NCI-H774 (cell line): ENCODE data around the gene DOCK9.
"Not testable (repeated sequence)": the region's sequence is repeated elsewhere in the genome, so short reads cannot be mapped to it uniquely, and the experiment has no call there.

Experiments used
- DNase-seq: peaks from one replicate; lab custom pipeline; 2025; lab: John Stamatoyannopoulos, UW

Gene DOCK9

DNA sequence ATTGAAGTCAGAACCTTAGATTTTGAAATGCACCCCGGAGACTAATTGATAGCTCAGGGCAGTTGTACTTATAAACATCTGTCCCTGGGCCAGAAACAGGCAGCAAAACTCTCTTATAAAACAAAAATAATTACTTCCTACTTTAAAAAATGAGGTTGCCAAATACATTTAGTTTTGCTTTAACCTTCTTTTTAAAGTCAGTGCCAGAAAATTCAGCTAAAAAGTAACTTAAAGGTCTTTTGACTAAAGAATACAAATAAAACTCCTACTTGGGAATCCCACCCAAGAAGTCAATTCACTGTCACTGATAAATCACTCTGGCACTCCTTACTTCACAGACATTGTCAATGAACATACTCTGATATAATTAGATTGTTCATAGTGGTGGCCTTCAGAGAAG lies 60.7 kb downstream of the DOCK9 start:
- DNase-seq, result no peak

- no peak for DNase-seq
Observed at GRCh38 chr13:98916403-98916802, 61.5 kb downstream of the DOCK9 start.

DNA sequence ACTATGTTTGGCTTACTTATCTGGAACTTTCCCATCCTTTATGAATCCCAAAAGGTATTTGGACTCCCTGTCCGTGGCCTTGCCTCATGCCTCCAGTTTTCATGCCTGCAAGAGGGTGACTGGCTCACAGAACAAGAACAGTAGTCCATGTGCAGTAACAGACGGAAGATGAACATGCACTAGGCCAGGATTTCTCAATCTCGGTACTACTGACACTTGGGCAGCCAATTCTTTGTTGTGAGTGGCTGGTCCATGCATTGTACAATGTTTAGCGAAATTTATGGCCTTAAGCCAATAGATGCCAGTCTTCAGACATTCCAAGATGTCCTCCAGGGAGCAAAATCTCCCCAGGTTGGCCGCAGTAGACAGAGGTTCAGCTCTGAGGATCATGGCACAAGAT lies 61.9 kb downstream of the DOCK9 start:
- DNase-seq, result no peak

- no peak for DNase-seq
Observed at GRCh38 chr13:98915563-98915962, 62.3 kb downstream of the DOCK9 start.

GRCh38 chr13:98913741-98914140 lies 64.1 kb downstream of the DOCK9 start:
- no peak for DNase-seq

GRCh38 chr13:98912846-98913245 lies 65.0 kb downstream of the DOCK9 start:
- DNase-seq, result no peak

- DNase-seq, result no peak
Observed at GRCh38 chr13:98910501-98910951, 67.3 kb downstream of the DOCK9 start.

- DNase-seq, result no peak
Observed at GRCh38 chr13:98909016-98909415, 68.8 kb downstream of the DOCK9 start.

GRCh38 chr13:98906746-98907502 lies 70.9 kb downstream of the DOCK9 start:
- no peak for DNase-seq

DNA sequence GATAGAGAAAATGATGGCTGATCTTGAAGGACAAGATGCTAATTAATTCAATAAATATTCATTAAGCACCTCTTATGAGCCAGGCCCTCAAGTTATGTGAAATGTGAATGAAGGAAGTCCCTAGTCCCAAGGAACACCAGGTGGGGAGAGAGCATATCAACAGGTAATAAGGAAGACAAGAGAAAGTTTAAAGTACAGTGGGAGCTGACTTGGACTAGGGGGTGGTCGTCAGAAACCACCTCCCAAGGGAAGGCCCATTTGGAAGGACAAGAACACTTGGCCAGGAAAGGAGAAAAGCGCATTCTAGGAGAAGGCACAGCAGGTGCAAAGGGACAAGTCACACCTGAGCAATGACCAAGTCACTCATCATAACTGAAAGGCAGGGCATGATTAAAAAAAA lies 72.7 kb downstream of the DOCK9 start:
- DNase-seq, result no peak

DNA sequence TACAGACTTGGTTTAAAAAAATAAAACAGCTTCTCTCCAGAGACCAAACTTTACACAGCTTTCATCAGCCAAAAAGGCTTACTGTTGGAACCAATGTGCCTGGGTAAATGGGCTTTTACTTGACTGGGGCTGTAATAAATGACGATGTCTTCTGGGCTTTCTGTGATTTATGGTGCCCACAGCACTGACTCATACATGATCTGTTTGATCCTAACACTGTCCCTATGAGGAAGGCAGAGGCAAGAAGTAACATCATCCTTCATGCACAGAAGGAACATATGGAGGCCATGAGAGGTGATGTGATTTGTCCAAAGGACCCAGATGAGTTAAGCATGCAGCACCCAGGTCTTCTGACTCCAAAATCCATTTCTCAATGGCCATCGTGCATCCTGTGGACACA lies 77.4 kb downstream of the DOCK9 start:
- no peak for DNase-seq

GRCh38 chr13:98897706-98898105 lies 80.2 kb downstream of the DOCK9 start:
- no peak for DNase-seq

- no peak for DNase-seq
Observed at GRCh38 chr13:98896868-98897144, 81.1 kb downstream of the DOCK9 start.

- no peak for DNase-seq
Observed at GRCh38 chr13:98896083-98896867, 81.6 kb downstream of the DOCK9 start.

DNA sequence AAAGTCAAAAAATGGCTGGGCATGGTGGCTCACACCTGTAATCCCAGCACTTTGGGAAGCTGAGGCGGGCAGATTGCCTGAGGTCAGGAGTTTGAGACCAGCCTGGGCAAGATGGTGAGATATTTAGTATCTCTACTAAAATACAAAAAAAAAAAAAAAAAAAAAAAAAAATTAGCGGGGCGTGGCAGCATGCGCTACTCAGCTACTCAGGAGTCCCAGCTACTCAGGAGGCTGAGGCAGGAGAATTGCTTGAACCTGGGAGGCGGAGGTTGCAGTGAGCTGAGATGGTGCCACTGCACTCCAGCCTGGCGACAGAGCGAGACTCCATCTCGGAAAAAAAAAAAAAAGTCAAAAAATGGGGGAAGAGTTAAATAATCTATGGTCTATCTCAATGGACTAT lies 83.0 kb downstream of the DOCK9 start:
- DNase-seq, result not testable (repeated sequence)

DNA sequence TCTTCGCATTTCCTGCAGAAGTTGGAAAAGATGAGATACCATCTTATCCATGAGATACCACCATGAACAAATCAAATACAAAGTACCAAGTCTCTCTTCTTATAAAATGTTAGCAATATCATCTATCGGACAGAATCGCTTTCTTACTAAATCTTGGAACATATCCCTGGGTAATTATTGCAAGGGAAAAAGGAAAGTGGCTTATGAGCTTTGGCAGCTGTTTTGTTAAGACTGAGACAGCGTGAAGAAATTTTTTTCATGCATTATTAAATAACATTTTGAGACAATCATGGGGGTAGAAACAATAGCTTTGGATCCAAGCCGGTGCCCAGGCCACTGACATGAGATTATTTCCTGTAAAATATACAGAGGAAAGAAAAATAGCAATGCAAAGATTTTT lies 84.5 kb downstream of the DOCK9 start:
- no peak for DNase-seq

DNA sequence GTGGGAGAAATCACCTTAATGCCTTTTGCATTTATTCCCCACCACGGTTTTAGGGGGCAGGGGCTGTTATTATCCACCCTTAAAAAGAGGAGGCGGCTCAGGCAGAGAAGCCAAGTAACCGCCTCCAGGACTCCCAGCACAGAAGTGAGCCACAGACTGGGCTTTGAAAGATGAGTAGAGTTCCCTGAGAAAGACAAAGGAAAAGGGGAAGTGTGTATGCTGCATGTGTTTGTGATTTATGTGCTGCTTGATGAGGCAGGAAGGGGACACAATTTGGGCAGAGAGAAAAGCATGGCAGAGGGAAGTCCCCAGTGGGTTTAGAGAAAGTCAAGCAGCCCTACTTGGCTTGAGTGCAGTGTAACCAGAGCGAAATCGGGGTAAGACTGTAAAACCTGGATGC lies 85.0 kb downstream of the DOCK9 start:
- no peak for DNase-seq

GRCh38 chr13:98892077-98892476 lies 85.8 kb downstream of the DOCK9 start:
- DNase-seq, result no peak

DNA sequence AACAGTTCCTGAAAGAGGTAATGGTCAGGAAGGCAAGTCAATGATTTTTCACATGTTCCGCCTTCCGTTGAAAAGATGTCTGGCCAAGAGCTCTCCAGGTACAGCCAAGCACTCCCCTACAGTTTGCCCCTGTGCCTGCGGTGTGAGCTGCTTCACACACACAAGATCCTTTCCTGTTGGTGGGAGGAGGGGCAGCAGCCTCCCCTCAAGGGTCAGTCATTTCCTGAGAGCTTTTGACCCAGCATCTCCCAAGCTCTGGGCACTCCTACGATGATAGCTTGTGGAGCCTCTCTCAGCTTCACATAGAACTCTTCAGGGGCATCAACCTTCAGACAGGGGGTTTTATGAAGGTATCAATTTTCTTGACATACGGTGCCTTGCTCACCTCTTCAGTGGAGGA lies 86.9 kb downstream of the DOCK9 start:
- DNase-seq, result no peak

GRCh38 chr13:98890186-98890585 lies 87.7 kb downstream of the DOCK9 start:
- no peak for DNase-seq

- DNase-seq, result no peak
Observed at GRCh38 chr13:98889419-98890085, 88.3 kb downstream of the DOCK9 start.

GRCh38 chr13:98888890-98889279 lies 89.0 kb downstream of the DOCK9 start:
- DNase-seq, result no peak

DNA sequence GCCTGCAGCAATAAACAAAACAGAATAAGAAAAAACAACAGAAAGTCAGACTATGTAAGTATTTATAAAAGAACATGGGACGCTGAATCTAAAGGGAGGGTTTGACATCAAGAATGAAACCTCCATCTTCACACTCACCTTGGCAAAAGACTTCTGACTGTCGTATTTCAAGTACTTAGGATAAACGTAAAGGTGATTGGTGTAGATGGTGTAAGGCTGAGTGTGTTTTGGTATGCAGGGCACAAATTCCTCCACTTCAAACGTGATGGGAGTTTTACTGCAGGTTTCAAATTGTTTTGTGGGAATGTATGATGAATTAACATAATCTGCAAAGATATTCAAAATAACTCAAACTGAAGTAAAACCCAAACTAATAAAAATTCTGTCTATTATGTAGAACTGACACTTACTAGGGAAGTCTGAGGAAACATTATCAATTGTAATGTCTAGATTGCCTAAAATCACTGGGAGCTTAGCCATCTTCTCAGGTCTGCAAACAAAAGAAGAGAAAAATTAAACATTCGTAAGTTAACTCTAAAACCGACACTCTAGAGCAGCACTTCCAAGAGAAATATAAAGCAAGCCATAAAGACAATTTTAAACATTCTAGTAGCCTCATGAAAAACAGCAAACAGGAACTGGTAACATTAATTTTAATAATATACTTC lies 89.5 kb downstream of the DOCK9 start:
- DNase-seq, result no peak
